ENCODE data around the gene KLF7.

DNA sequence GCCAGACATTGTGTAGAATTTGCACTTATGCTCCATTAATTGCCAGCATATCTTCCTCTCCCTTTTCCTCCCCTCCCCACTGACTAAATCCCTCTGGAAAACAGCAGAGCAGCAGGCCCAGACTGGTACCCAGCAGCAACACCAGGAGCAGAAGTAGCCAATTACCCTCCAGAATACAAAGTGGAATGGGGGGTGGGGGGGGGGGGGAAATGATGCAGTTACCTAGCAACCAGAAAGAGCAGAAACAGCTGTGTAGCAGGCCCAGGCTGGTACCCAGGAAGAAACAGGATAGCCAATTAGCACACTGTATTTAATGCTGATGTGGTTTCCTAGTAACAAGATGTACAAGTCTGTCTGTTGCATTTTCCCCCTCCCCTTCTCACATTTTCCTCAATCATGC is 52.3 kb downstream of the KLF7 start:
- TF ChIP-seq CEBPB (IDR thresholded peaks at IDR 0.05) (no peak), EP300 (IDR thresholded peaks at IDR 0.05; ENCODE audit: borderline replicate concordance) (no peak), TAF1 (IDR thresholded peaks at IDR 0.05; ENCODE audit: low read depth) (no peak), NFIC (IDR thresholded peaks at IDR 0.05) (no peak), FOXM1 (IDR thresholded peaks at IDR 0.05; ENCODE audit: borderline replicate concordance, low read depth) (no peak), YY1 (IDR thresholded peaks at IDR 0.05; ENCODE audit: low read depth) (no peak), RAD21 (IDR thresholded peaks at IDR 0.05; ENCODE audit: low read depth) (no peak), EGR1 (IDR thresholded peaks at IDR 0.05) (no peak), TEAD4 (IDR thresholded peaks at IDR 0.05) (no peak), CREB1 (IDR thresholded peaks at IDR 0.05; ENCODE audit: low read depth) (no peak)
- TF ChIP-seq, protein P1, sequence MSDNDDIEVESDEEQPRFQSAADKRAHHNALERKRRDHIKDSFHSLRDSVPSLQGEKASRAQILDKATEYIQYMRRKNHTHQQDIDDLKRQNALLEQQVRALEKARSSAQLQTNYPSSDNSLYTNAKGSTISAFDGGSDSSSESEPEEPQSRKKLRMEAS (IDR thresholded peaks at IDR 0.05) = no peak
- TF ChIP-seq, protein P2, sequence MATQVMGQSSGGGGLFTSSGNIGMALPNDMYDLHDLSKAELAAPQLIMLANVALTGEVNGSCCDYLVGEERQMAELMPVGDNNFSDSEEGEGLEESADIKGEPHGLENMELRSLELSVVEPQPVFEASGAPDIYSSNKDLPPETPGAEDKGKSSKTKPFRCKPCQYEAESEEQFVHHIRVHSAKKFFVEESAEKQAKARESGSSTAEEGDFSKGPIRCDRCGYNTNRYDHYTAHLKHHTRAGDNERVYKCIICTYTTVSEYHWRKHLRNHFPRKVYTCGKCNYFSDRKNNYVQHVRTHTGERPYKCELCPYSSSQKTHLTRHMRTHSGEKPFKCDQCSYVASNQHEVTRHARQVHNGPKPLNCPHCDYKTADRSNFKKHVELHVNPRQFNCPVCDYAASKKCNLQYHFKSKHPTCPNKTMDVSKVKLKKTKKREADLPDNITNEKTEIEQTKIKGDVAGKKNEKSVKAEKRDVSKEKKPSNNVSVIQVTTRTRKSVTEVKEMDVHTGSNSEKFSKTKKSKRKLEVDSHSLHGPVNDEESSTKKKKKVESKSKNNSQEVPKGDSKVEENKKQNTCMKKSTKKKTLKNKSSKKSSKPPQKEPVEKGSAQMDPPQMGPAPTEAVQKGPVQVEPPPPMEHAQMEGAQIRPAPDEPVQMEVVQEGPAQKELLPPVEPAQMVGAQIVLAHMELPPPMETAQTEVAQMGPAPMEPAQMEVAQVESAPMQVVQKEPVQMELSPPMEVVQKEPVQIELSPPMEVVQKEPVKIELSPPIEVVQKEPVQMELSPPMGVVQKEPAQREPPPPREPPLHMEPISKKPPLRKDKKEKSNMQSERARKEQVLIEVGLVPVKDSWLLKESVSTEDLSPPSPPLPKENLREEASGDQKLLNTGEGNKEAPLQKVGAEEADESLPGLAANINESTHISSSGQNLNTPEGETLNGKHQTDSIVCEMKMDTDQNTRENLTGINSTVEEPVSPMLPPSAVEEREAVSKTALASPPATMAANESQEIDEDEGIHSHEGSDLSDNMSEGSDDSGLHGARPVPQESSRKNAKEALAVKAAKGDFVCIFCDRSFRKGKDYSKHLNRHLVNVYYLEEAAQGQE (IDR thresholded peaks at IDR 0.05; ENCODE audit: low read depth) = no peak
- TF ChIP-seq, protein P3, sequence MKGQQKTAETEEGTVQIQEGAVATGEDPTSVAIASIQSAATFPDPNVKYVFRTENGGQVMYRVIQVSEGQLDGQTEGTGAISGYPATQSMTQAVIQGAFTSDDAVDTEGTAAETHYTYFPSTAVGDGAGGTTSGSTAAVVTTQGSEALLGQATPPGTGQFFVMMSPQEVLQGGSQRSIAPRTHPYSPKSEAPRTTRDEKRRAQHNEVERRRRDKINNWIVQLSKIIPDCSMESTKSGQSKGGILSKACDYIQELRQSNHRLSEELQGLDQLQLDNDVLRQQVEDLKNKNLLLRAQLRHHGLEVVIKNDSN (IDR thresholded peaks at IDR 0.05) = no peak

All from Ishikawa (cell line).